Ectodermal cell (in vitro differentiated cells): ENCODE results near the gene CFAP61.

Experiments used
- H3K27ac ChIP-seq: 2 replicates; pipeline ENCODE4 v1.7.0; 2013; ENCODE audit warnings: mild to moderate bottlenecking, low read depth, low read length; ENCODE audit not compliant: insufficient read depth, poor library complexity, severe bottlenecking
- H3K27me3 ChIP-seq: 2 replicates; pipeline ENCODE4 v1.7.0; 2013; ENCODE audit warnings: mild to moderate bottlenecking, low read length; ENCODE audit not compliant: insufficient read depth, control insufficient read depth, poor library complexity, severe bottlenecking
- H3K36me3 ChIP-seq: one replicate; pipeline ENCODE4 v1.7.0; 2013; ENCODE audit warnings: low read length; ENCODE audit not compliant: control insufficient read depth, insufficient read depth
- H3K4me1 ChIP-seq: one replicate; pipeline ENCODE4 v1.7.0; 2013; ENCODE audit warnings: low read length; ENCODE audit not compliant: control insufficient read depth, insufficient read depth
- H3K4me3 ChIP-seq: 2 replicates; pipeline ENCODE4 v1.7.0; 2013; ENCODE audit warnings: low read depth, low read length, control low read depth; ENCODE audit not compliant: insufficient read depth
- H3K9me3 ChIP-seq: 2 replicates; pipeline ENCODE4 v1.7.0; 2013; ENCODE audit warnings: mild to moderate bottlenecking, low read length, moderate library complexity; ENCODE audit not compliant: control insufficient read depth
- WGBS, 2 experiments: methylation state at CpG; one replicate each; pipeline ENCODE4 v1.1.7; 2013; ENCODE audit warnings: missing lambda C conversion rate in 2 of 2; 5-methylcytosine and 5-hydroxymethylcytosine counted together

CFAP61 gene

DNA sequence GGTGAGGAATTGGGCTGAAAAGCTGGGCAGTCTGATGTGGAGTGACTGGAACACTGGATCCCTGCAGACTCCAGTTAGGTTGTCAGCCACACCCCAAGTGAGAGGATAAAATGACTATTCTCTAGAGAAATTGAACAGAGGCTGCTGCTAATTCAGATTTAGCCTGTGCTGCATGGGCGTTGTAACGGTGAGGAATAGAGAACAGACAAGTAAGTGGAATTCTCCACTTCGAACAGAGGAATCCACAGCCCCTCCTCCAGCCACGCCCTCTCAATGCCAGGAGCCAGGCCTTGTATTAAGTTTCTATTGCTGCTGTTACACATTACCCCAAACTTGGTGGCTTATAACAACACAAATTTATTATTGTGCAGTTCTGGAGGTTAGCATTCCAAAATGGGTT, 109.3 kb downstream of the CFAP61 start:
- 76 to 86% methylated on average over 4 of the region's 4 CpGs for WGBS, 2 experiments
- Histone ChIP-seq H3K27me3 (no peaks in the 10 kb centered on the region), H3K27ac (no peak overlapping the region), H3K36me3 (no peaks in the 10 kb centered on the region), H3K4me1 (no peaks in the 10 kb centered on the region), H3K9me3 (no peaks in the 10 kb centered on the region), H3K4me3 (no peak overlapping the region)

DNA sequence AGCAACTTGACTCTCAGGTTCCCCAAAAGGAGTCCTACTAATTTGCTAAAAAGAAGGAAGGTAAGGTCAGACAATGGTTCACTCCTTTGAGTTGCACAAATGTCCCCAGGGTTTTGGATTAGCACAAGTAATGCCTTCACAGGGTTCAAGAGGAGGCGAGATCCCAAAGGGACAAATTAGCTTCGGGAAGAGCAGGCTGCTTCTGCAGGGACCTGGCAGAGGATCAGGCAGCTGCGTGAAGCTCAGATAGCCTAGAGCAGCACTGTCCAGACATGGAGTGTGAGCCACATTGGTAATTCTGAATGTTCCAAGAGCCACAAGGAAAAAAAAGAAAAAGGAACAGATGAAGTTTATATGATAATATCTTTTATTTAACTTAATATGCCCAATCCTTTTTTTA, 115.4 kb downstream of the CFAP61 start:
- H3K27ac ChIP-seq = no peak overlapping the region
- H3K4me1 ChIP-seq = no peaks in the 10 kb centered on the region
- H3K4me3 ChIP-seq = no peak overlapping the region
- WGBS, 2 experiments = 86 to 87% methylated on average over 3 of the region's 3 CpGs
- H3K9me3 ChIP-seq = no peaks in the 10 kb centered on the region
- H3K27me3 ChIP-seq = no peaks in the 10 kb centered on the region
- H3K36me3 ChIP-seq = no peaks in the 10 kb centered on the region

DNA sequence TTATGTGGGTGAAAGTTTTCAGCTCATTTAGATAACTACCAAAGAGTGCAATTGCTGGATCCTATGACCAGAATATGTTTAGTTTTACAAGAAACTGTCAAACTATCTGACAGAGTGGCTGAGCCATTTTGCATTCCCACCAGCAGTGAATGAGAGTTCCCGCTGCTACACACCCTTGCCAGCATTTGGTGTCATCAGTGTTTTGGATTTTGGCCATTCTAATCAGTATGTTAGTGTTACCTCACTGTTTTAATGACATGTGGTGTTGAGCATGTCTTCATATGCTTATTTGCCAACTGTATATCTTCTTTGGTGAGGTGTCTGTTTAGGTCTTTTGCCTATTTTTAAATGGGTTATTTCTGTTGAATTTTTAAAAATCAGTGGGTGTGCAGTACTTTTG, 120.9 kb downstream of the CFAP61 start:
- H3K4me3 ChIP-seq = no peak overlapping the region
- WGBS, 2 experiments = 95 to 96% methylated on average over 1 of the region's 1 CpG
- no peaks in the 10 kb centered on the region for H3K9me3 ChIP-seq

DNA sequence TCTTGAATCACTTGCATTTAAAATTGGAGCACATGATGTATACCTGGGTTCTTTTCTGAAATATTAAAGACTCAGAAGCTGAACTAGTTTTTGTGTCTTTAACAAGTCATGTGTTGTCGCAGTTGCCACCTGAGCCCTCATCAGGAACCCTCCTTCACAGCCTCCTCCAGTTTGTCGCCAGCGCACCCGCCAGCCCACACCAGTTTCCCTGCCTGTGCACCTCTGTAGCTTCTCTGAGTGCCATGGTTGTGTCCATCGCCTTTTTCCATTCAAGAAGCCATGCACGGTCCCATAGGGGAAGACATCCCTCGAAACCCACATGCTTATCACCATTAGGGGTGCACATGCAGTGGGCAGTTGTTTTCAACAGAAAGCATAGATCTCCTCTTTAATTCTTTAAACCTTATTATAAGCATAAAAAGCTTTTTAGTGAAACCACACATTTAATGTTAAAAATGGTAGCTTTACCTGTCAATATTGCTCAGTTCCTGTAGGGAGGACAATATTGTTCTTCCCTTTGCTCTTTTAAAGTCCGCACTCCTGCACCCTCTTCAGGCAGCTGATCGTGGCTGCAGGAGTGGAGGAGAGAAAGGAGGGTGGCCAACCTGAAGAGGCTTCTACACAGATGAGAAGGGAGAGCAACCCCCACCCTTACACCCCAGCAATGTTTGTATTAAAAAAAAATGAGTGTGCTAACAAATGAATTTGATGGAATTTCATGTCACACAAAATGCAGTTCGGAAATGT, 121.9 kb downstream of the CFAP61 start:
- H3K36me3 ChIP-seq = no peaks in the 10 kb centered on the region
- no peak overlapping the region for H3K27ac ChIP-seq
- 92 to 94% methylated on average over 8 to 9 of the region's 10 CpGs for WGBS, 2 experiments

More for the DNA sequence above, 120.9 kb downstream of the CFAP61 start:
- Histone ChIP-seq H3K4me1 (no peaks in the 10 kb centered on the region), H3K36me3 (no peaks in the 10 kb centered on the region), H3K27ac (no peak overlapping the region), H3K27me3 (no peaks in the 10 kb centered on the region)

DNA sequence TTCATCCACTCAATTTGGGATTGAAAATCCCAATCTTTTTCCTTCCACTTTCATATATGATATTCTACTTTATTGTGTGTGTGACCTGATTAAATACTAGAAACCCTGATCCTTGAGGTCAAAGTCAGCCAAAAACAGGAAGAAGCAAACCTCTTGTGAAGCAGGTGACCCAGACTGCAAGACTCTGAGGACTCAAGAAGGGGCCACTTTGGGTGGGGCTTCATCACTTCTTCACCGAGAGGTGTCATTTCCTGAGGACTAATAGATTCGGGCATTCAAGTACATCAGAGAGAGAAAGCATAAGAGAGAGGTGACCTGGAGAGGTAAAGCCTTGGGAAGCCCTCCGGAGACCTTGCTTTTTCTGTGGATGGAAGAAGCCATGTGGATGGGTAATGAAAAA, 129.0 kb downstream of the CFAP61 start:
- Histone ChIP-seq H3K36me3 (no peaks in the 10 kb centered on the region), H3K4me1 (no peaks in the 10 kb centered on the region), H3K9me3 (no peaks in the 10 kb centered on the region), H3K27me3 (no peaks in the 10 kb centered on the region), H3K4me3 (no peak overlapping the region), H3K27ac (no peak overlapping the region)
- 70 to 83% methylated on average over 3 of the region's 3 CpGs for WGBS, 2 experiments

More for the DNA sequence above, 121.9 kb downstream of the CFAP61 start:
- Histone ChIP-seq H3K27me3 (no peaks in the 10 kb centered on the region), H3K4me3 (no peak overlapping the region), H3K9me3 (no peaks in the 10 kb centered on the region), H3K4me1 (no peaks in the 10 kb centered on the region)

DNA sequence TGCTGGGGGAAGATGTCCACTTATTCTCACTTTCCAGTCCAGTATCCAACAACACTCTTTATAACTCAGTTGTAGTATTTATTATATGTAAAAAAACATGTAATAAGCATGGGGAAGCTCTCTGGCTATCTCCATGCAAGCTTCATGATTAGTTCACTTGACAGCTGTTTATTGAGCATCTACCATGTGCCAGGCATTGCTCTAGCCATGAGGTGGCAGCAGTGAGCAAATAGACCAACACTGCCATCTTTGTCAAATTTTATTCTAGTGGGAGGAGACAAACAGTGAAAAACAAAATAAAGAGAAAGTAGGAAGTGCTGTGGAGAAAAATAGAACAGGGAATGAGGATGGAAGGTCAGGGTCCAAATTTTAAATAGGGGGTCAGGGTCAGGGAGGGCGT, 131.8 kb downstream of the CFAP61 start:
- H3K9me3 ChIP-seq = no peaks in the 10 kb centered on the region
- no peaks in the 10 kb centered on the region for H3K36me3 ChIP-seq
- no peak overlapping the region for H3K27ac ChIP-seq
- no peaks in the 10 kb centered on the region for H3K4me1 ChIP-seq
- no peak overlapping the region for H3K4me3 ChIP-seq
- H3K27me3 ChIP-seq = no peaks in the 10 kb centered on the region
- 89 to 90% methylated on average over 1 of the region's 1 CpG for WGBS, 2 experiments

DNA sequence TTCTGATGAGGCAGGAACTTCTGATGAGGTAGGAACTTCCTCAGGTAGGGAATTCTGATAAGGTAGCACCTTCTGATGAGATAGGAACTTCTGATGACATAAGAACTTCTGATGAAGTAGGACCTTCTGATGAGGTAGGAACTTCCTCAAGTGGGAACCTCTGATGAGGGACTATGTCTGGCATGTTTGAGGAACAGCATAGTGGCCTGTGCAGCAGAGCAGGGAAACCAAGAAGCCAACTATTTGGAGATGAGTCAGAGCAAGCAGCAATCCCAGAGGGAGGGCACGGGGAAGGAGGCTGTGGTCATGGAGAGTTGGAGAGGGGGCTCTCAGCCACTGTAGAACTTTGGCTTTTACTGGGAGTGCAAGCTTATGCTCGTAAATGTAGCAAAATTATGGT, 132.4 kb downstream of the CFAP61 start:
- Histone ChIP-seq H3K36me3 (no peaks in the 10 kb centered on the region), H3K4me1 (no peaks in the 10 kb centered on the region), H3K9me3 (no peaks in the 10 kb centered on the region), H3K4me3 (no peak overlapping the region), H3K27me3 (no peaks in the 10 kb centered on the region), H3K27ac (no peak overlapping the region)
- WGBS, 2 experiments = 90 to 92% methylated on average over 2 of the region's 2 CpGs

DNA sequence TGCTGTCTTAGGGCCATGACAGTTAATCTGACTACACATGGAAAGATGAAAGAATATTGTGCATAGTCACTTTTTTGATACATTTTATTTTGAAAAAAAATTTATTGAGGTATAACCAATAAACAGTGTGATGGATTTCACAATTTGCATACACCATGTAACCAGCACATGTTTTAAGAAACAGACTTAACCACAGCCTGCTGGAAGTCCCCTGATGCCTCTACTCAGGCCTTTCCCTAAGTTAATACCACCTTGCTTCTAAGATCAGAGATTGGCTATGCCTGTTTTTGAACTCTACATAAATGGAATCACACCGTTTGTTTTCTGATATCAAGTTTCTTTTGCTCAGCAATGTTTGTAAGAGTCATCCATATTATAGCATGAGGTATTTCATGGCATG, 136.3 kb downstream of the CFAP61 start:
- Histone ChIP-seq H3K4me1 (no peaks in the 10 kb centered on the region), H3K27ac (no peak overlapping the region), H3K27me3 (no peaks in the 10 kb centered on the region), H3K9me3 (no peaks in the 10 kb centered on the region), H3K4me3 (no peak overlapping the region), H3K36me3 (no peaks in the 10 kb centered on the region)
- 80 to 82% methylated on average over 1 of the region's 1 CpG for WGBS, 2 experiments

DNA sequence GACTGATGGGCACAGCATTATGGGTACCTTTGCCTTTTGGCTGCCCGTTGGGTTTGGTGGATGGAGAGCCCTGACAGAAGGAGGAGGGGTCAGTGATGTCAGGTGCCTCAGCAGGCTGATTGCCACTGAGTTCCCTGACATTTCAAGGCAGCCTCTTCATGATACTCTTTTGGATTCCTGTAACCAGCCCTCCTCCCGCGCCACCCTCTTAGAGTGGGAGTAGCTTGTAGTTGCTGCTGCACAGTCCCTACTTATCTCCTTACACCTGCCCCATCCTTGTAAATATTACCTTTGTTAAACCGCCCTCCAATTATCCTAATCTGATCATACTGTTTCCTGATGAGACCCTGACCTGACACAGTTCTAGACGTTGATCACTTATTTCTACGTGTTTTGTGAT, 140.0 kb downstream of the CFAP61 start:
- no peaks in the 10 kb centered on the region for H3K27me3 ChIP-seq
- no peaks in the 10 kb centered on the region for H3K9me3 ChIP-seq
- H3K36me3 ChIP-seq = no peaks in the 10 kb centered on the region
- H3K27ac ChIP-seq = no peak overlapping the region
- H3K4me3 ChIP-seq = no peak overlapping the region
- no peaks in the 10 kb centered on the region for H3K4me1 ChIP-seq
- WGBS, 2 experiments = 81 to 90% methylated on average over 5 to 6 of the region's 6 CpGs

DNA sequence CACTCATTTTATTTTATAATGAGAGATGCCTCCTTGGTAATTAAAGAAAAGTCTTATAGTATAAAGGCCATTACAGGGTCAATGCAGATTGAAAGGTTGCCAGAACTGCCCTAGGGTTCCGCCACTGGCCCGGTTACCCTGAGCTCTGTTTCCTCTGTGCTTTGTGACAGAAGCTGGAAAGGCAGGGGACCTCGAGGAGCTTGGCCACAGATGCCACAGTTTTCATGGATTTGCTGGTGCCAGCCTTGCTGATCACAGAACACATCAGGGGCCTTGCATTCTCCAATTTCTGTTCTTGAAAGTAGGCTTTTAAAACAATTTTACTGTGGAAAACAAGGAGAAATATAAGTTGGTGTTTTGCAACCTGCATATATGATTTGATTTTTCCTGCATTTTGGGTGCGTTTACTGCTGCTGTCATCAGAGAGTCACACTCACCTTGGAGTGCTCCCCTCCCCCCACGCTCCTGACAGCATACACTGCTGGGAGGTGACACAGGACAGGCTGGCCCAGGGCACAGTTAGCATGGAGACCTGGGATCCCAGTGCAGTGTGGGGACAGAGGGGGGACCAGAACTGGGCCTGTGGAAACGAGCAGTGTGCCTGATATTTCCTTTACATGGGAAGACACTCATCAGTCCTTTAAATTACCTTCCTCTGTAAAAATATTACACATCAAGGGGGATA, 142.8 kb downstream of the CFAP61 start:
- Histone ChIP-seq H3K4me3 (no peak overlapping the region), H3K27me3 (no peaks in the 10 kb centered on the region), H3K9me3 (no peaks in the 10 kb centered on the region), H3K36me3 (no peaks in the 10 kb centered on the region), H3K4me1 (peaks cover 11% of the 10 kb centered on the region), H3K27ac (no peak overlapping the region)
- 87 to 89% methylated on average over 6 of the region's 6 CpGs for WGBS, 2 experiments
